GM11168 (cell line): ENCODE results near the gene MAP3K3.

Source experiments
- in situ Hi-C: fragments of 300-500 bp; cut with MboI; formaldehyde crosslinking; loops from one replicate; pipeline ENCODE4 v1.12.0; 2022; ENCODE audit warnings: low sequenced_read_pairs; ENCODE audit not compliant: unreplicated experiment

Gene MAP3K3

GRCh38 chr17:63688396-63689020 lies 66.3 kb downstream of the MAP3K3 start:
- in situ Hi-C loops = no loop called here

- in situ Hi-C loops = no loop called here
These were observed 67.3 kb downstream of the MAP3K3 start for GRCh38 chr17:63689479-63689878.

DNA sequence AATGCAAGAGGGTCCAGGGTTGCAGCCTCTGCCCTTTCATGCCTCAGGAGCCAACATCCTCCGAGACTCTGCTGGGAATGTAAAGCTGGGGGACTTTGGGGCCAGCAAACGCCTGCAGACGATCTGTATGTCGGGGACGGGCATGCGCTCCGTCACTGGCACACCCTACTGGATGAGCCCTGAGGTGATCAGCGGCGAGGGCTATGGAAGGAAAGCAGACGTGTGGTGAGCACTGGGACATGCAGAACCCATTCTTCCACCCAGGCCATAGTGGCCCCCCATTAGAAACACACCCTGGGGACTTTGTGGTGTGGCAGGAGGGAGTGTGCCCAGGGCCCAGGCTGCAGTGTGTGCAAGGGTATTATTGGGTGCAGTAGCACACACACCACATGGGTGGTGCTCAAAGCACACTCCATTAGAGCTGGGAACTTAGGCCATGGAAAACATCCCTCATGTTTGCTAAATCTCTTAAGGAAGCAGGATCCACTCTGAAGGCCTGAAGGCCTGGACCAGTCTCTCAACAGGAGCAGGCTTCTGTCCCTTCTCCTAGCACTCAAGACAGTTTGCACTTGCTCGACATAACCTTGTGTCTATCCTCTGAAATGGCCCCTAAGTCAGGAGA lies 70.1 kb downstream of the MAP3K3 start:
- in situ Hi-C loops = no loop called here

- in situ Hi-C loops = no loop called here
These were observed 71.3 kb downstream of the MAP3K3 start for GRCh38 chr17:63693411-63694113.

- in situ Hi-C loops = no loop called here
These were observed 72.2 kb downstream of the MAP3K3 start for GRCh38 chr17:63694229-63694949.

GRCh38 chr17:63694950-63695773 lies 72.9 kb downstream of the MAP3K3 start:
- in situ Hi-C loops = no loop called here

GRCh38 chr17:63695889-63696288 lies 73.7 kb downstream of the MAP3K3 start:
- in situ Hi-C loops = no loop called here

DNA sequence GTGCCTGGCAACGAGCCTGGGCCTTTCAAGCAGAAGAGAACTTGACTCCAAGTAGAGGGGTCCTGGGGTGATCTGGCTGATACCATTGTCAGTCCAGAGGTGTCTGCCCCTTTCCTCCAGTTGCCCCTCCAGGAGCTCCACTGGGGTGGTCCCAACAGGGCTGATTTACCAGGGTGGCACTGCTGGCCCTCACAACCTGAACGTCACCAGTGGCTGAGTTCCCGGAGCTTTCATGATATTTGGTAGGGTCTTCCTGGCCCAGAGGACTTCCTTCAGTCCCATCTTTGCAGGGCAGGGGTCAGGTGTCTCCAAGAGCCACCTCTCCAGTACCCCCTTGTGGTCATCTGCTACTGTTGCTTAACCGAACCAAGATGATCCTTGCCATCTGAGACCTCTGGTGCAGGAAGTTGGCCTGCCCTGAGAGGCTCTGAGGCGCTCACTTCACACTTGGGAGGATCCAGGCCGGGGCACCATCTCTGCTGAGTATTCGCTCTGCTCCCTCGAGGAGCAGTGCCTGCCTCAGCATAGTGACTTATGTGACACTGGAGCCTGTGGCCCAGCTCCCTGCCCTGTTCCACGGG lies 74.3 kb downstream of the MAP3K3 start:
- in situ Hi-C loops = no loop called here

- in situ Hi-C loops = no loop called here
These were observed 75.4 kb downstream of the MAP3K3 start for GRCh38 chr17:63697341-63698286.

- in situ Hi-C loops = no loop called here
These were observed 76.2 kb downstream of the MAP3K3 start for GRCh38 chr17:63698381-63698885.

- in situ Hi-C loops = no loop called here
These were observed 76.8 kb downstream of the MAP3K3 start for GRCh38 chr17:63698886-63699637.

GRCh38 chr17:63699638-63700527 lies 77.7 kb downstream of the MAP3K3 start, which contains the start of gene LIMD2:
TSS of gene LIMD2 (minus strand) at chr17:63700125. CDS start at chr17:63699298, 827 bp downstream.
- in situ Hi-C loops = no loop called here

GRCh38 chr17:63700528-63701455 lies 78.6 kb downstream of the MAP3K3 start:
- in situ Hi-C loops = no loop called here

DNA sequence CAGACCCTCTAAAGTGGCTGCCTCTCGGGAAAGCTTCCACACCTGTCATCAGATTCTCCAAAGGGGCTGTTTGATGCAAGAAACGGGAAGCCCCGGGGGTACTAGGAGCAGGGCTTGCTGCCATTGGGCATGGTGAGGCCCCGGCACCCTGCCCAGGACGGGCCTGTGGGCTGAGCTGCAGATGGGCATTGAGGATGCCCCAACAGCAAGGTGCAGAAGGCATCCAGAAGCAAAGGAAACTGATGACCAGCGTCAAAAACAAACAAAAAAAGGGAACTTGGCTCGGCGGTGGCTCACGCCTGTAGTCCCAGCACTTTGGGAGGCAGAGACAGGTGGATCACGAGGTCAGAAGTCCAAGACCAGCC lies 79.2 kb downstream of the MAP3K3 start:
- in situ Hi-C loops = no loop called here

DNA sequence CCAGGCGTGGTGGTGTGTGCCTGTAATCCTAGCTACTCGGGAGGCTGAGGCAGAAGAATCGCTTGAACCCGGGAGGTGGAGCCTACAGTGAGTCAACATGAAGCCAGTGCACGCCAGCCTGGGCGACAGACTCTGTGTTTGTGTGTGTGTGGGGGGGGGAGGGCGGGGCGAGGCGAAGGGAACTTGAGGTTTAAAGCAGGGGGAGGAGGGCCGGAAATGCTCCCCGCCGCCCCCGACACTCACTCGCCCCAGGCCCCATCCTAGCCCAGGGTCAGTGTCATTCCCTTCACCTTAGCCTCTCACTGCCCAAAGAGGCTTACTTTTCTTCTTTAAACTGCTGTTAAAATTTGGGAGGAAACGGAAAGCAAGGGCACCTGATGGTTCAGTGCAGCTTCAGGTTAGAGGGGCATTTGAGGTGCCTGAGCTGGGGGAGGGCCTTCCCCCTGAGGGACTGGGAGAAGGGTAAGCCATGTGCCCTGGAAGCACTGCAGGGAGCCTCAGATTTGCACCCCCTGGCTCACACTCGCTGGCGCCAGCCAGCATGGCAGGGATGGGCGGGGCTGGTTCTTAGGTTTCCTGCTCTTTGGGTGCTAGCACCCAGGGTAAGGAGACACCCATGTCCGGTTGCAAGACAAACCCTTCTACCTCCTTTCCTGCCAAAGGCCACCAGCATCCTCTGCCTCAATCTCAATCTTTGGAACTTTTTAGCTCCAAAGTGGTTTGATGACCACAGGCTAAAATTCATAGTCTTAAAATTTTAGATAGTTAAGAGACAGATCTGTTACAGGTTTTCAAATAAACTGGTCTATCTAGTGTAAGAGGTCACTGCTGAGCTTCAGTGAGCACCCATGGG lies 79.9 kb downstream of the MAP3K3 start:
- in situ Hi-C loops = no loop called here
